Tibial artery (tissue), 4 donors: ENCODE measurements around the gene PKP4.

ENCODE experiments used
- DNase-seq, 2 donors: peaks; one replicate each; pipeline ENCODE4 v3.0.0-alpha.2; 2019
- H3K27ac ChIP-seq, 2 donors: fragments of 200-600 bp; sonication (generic) in 1 of 2; 1 replicate in 1 of 2; 2 replicates in 1 of 2; pipeline ENCODE4 v1.5.1; 2018 to 2019; ENCODE audit warnings: mild to moderate bottlenecking in 1 of 2
- H3K27me3 ChIP-seq, 2 donors: fragments of 200-600 bp; sonication (generic) in 1 of 2; one replicate each; pipeline versions ENCODE4 v1.5.1 to v1.6.0; 2016 to 2019
- H3K36me3 ChIP-seq, 3 donors: fragments of 200-600 bp; sonication (generic) in 2 of 3; one replicate each; pipeline ENCODE4 v1.5.1; 2016 to 2019; ENCODE audit warnings: mild to moderate bottlenecking in 2 of 3
- H3K4me1 ChIP-seq, 4 donors: fragments of 200-600 bp; sonication (generic) in 2 of 4; 1 replicate in 3 of 4; 2 replicates in 1 of 4; pipeline ENCODE4 v1.5.1; 2016 to 2019
- H3K4me3 ChIP-seq, 2 donors: fragments of 200-600 bp; sonication (generic) in 1 of 2; 1 replicate in 1 of 2; 2 replicates in 1 of 2; pipeline ENCODE4 v1.5.1; 2018 to 2019; ENCODE audit warnings: mild to moderate bottlenecking in 2 of 2
- H3K9me3 ChIP-seq, 3 donors: fragments of 200-600 bp; sonication (generic) in 1 of 3; one replicate each; pipeline ENCODE4 v1.5.1; 2016 to 2019
- intact Hi-C: fragments of 100-400 bp; cut with DNase I; formaldehyde crosslinking; loops from one replicate; pipeline ENCODE4 v1.15.0; 2023; ENCODE audit warnings: low total_unique reads
- TF ChIP-seq, protein P1 (sequence below), 2 experiments: fragments of 200-600 bp in 1 of 2; fragments of 450-650 bp in 1 of 2; IDR thresholded peaks; one replicate each; pipeline ENCODE4 v1.5.1; 2017 to 2019; ENCODE audit warnings: antibody characterized with exemption in 2 of 2, mild to moderate bottlenecking in 1 of 2, moderate library complexity in 1 of 2

Gene PKP4

GRCh38 chr2:158509928-158510797 is 53.4 kb downstream of the PKP4 start:
- no peak overlapping the region for H3K27ac ChIP-seq
- H3K36me3 ChIP-seq: no peaks in the 10 kb centered on the region
- H3K9me3 ChIP-seq: no peaks in the 10 kb centered on the region
- H3K27me3 ChIP-seq: no peaks in the 10 kb centered on the region
- TF ChIP-seq, protein P1, sequence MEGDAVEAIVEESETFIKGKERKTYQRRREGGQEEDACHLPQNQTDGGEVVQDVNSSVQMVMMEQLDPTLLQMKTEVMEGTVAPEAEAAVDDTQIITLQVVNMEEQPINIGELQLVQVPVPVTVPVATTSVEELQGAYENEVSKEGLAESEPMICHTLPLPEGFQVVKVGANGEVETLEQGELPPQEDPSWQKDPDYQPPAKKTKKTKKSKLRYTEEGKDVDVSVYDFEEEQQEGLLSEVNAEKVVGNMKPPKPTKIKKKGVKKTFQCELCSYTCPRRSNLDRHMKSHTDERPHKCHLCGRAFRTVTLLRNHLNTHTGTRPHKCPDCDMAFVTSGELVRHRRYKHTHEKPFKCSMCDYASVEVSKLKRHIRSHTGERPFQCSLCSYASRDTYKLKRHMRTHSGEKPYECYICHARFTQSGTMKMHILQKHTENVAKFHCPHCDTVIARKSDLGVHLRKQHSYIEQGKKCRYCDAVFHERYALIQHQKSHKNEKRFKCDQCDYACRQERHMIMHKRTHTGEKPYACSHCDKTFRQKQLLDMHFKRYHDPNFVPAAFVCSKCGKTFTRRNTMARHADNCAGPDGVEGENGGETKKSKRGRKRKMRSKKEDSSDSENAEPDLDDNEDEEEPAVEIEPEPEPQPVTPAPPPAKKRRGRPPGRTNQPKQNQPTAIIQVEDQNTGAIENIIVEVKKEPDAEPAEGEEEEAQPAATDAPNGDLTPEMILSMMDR (IDR thresholded peaks at IDR 0.05): no peak
- H3K4me3 ChIP-seq: no peak overlapping the region
- no peak for DNase-seq
- intact Hi-C loops: no loop called here
- peaks cover 0 to 11% (median 4%) of the 10 kb centered on the region in 4 donors for H3K4me1 ChIP-seq

DNA sequence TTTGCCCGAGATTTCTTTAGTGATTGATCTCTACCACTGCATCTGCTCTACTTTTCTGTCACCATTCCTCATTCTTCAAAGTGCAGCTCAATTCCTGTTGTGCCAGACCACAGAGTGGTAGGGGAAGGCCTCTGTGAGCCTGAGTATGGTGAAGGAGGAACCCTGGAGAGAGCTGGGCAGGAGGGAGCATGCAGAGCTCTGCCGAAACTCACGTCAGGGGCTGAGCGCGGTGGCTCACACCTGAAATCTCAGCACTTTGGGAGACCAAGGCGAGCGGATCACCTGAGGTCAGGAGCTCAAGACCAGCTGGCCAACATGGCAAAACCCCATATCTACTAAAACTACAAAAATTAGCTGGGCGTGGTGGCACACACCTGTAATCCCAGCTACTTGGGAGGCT is 54.1 kb downstream of the PKP4 start:
- DNase-seq: no peak
- TF ChIP-seq, protein P1 (IDR thresholded peaks at IDR 0.05): no peak
- Histone ChIP-seq H3K4me1 (peaks cover 0 to 8% (median 3%) of the 10 kb centered on the region in 4 donors), H3K36me3 (no peaks in the 10 kb centered on the region), H3K4me3 (no peak overlapping the region), H3K9me3 (no peaks in the 10 kb centered on the region), H3K27me3 (no peaks in the 10 kb centered on the region), H3K27ac (no peak overlapping the region)
- intact Hi-C loops: no loop called here

DNA sequence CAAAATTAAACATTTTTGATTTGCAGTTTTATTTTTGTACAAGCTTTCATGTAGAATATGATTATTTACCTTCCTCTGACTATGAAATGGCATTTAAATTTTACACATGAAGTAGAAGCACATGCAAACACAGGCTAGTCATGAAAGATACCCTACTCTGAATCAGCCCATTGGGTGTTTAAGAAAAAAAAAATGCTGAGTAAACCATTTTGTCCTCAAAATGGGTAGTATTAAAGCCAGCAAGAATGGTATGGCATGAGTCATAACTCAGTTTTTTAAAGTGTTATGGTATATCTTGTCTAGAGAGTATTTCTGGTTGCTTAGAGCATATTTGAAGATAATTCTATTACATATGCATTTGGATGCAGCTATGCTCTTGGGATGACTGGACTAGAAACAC is 55.0 kb downstream of the PKP4 start:
- intact Hi-C loops: no loop called here
- no peaks in the 10 kb centered on the region for H3K9me3 ChIP-seq
- TF ChIP-seq, protein P1 (IDR thresholded peaks at IDR 0.05): no peak

DNA sequence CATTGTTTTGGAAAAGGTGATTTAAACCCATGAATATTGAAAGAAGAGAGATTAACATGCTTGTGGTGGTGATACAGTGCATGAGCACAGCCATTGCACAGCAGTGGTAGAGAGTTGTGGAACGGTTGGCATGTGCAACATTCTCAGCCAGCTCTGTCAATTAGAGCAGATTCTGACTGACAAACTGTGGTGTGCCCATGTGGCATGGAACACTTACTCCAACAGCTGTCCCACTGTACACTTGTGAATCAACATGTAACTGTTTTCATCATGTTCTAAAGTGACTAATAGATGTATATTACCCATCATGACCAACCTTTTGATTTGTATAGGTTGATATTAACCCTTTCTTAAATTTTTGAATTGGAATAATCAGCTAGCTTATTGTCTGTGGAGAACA is 55.6 kb downstream of the PKP4 start:
- intact Hi-C loops: no loop called here
- H3K4me1 ChIP-seq: peaks cover 0 to 8% (median 2%) of the 10 kb centered on the region in 4 donors
- TF ChIP-seq, protein P1 (IDR thresholded peaks at IDR 0.05): no peak

More for the DNA sequence above, 55.0 kb downstream of the PKP4 start:
- Histone ChIP-seq H3K4me1 (peaks cover 0 to 8% (median 3%) of the 10 kb centered on the region in 4 donors), H3K36me3 (no peaks in the 10 kb centered on the region), H3K4me3 (no peak overlapping the region), H3K27ac (no peak overlapping the region), H3K27me3 (no peaks in the 10 kb centered on the region)
- DNase-seq: no peak

DNA sequence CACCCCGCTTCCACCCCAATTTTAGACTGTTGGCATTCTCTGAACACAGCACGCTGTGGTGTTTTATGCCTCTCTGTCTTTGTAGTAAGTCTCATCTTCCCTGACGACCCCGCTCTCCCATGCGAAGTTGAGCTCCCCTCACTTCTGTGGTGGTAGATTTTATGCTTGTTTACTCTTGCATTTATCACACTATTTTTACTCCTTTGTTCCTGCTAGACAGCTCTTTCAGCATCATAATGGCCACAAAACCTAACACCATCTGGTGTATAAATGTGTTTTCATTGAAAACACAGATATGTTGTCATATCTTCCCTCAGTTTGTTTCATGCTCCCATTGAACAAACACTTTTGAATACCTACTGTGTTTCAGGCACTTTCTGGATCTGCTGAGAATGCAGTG is 57.1 kb downstream of the PKP4 start:
- Histone ChIP-seq H3K4me3 (no peak overlapping the region), H3K4me1 (peaks cover 0 to 8% (median 0%) of the 10 kb centered on the region in 4 donors), H3K9me3 (no peaks in the 10 kb centered on the region), H3K27ac (no peak overlapping the region), H3K36me3 (no peaks in the 10 kb centered on the region), H3K27me3 (no peaks in the 10 kb centered on the region)
- DNase-seq: no peak
- intact Hi-C loops: no loop called here
- TF ChIP-seq, protein P1 (IDR thresholded peaks at IDR 0.05): no peak

More for the DNA sequence above, 55.6 kb downstream of the PKP4 start:
- Histone ChIP-seq H3K4me3 (no peak overlapping the region), H3K36me3 (no peaks in the 10 kb centered on the region), H3K27me3 (no peaks in the 10 kb centered on the region), H3K27ac (no peak overlapping the region), H3K9me3 (no peaks in the 10 kb centered on the region)
- no peak for DNase-seq
